ENCODE data around the gene SPDYE2. TPM values are rescaled to one million over a fixed set of nuclear protein-coding genes. Genes with fewer than 3 reads are reported as not detected.
"Not testable (repeated sequence)": the region's sequence is repeated elsewhere in the genome, so short reads cannot be mapped to it uniquely, and the experiment has no call there.

Gene SPDYE2
- total RNA-seq, 6 experiments from 2014 or later: not detected

GRCh38 chr7:102572261-102573239 lies 21.5 kb downstream of the SPDYE2 start, which contains the start of gene POLR2J3:
Gene POLR2J3 (minus strand): TSS chr7:102572583. CDS start chr7:102572521, 62 bp downstream.
- peak; percentile 95 for DNase-seq
- peak within 1 kb of the TSS; percentile 98 for H3K4me3 Mint-ChIP-seq
- peak within 1 kb of the TSS; percentile 90 for H3K27ac Mint-ChIP-seq
- not testable (repeated sequence) for H3K4me1 Mint-ChIP-seq (ENCODE audit: low read depth); H3K9me3 Mint-ChIP-seq; H3K36me3 Mint-ChIP-seq (ENCODE audit: low read depth); H3K27me3 Mint-ChIP-seq (ENCODE audit: insufficient read depth)
- TF ChIP-seq, protein P1, sequence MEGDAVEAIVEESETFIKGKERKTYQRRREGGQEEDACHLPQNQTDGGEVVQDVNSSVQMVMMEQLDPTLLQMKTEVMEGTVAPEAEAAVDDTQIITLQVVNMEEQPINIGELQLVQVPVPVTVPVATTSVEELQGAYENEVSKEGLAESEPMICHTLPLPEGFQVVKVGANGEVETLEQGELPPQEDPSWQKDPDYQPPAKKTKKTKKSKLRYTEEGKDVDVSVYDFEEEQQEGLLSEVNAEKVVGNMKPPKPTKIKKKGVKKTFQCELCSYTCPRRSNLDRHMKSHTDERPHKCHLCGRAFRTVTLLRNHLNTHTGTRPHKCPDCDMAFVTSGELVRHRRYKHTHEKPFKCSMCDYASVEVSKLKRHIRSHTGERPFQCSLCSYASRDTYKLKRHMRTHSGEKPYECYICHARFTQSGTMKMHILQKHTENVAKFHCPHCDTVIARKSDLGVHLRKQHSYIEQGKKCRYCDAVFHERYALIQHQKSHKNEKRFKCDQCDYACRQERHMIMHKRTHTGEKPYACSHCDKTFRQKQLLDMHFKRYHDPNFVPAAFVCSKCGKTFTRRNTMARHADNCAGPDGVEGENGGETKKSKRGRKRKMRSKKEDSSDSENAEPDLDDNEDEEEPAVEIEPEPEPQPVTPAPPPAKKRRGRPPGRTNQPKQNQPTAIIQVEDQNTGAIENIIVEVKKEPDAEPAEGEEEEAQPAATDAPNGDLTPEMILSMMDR (IDR thresholded peaks at IDR 0.05): peak; percentile 79

DNA sequence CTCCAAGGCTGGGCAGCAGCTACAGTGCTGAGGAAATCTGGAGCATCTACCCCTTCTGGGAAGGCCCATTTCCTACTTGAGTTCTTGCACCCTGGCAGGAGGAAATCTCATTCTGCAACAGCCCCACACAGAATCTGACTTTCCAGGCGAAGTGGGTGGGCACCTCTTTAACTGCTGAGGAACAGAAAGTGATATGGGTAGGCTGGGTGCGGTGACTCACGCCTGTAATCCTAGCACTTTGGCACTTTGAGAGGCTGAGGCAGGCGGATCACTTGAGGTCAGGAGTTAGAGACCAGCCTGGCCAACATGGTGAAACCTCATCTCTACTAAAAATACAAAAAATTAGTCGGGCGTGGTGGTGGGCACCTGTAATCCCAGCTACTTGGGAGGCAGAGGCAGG lies 23.6 kb downstream of the SPDYE2 start:
- not testable (repeated sequence) for H3K36me3 Mint-ChIP-seq (ENCODE audit: low read depth); H3K27me3 Mint-ChIP-seq (ENCODE audit: insufficient read depth); H3K4me1 Mint-ChIP-seq (ENCODE audit: low read depth); H3K4me3 Mint-ChIP-seq; DNase-seq; H3K27ac Mint-ChIP-seq; H3K9me3 Mint-ChIP-seq

DNA sequence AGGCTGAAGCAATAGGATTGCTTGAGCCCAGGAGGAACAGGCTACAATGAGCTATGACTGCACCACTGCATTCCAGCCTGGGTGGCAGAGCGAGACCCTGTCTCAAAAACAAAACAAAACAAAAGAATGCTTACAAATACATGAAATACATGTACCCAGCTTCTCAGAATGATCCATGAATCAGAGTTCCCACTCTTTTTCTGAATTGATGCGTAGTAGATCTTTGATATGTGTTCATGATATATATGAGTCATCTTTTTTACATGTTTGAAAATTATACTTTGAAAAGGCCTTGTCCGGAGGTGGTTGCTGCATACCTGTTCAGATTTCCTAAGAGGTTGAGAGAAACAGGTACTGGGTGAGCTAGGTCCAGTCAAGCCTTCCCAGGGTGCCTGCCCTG lies 25.3 kb downstream of the SPDYE2 start:
- not testable (repeated sequence) for H3K27me3 Mint-ChIP-seq (ENCODE audit: insufficient read depth); H3K9me3 Mint-ChIP-seq

DNA sequence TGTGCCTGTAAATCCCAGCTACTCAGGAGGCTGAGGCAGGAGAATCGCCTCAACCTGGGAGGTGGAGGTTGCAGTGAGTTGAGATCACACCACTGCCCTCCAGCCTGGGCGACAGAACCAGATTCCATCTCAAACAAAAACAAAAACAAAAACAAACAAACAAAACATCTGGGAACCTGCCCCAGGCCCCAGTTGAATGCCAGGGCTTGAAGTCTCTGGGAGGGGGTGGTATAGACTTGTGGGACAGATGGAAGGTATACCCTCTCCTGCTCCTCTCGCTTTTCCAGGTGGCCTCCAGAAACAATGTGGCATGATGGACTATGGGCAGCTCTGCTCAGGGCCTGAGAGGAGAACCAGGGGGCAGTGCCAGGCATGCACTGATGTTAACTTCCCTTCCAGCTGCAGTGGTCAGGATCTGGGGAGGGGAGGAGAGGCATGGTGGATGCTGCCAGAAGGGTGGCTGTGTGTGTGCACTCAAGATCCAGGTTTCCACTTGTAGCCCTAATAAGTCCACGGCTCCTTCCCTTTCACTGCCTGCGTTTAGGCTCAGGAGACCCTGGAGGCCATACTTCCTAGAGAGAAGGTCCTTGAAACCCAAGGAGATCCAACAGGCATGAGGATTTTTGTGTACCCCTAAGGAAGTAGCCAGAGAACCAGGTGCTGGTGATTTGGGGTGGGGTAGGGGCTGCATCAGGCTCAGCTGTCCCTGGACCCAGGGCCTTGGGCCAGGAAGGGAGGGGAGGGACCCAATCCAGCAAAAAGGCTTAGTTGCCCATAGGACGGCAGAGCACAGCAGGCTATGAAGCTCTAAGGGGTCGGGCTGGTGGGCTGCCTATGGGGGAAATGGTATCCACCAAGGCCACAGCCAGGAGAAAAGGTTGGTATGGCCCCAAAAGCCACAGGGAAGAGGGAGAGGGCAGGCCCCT lies 26.6 kb downstream of the SPDYE2 start:
- H3K9me3 Mint-ChIP-seq; H3K36me3 Mint-ChIP-seq (ENCODE audit: low read depth); H3K27ac Mint-ChIP-seq; H3K4me3 Mint-ChIP-seq; H3K4me1 Mint-ChIP-seq (ENCODE audit: low read depth); H3K27me3 Mint-ChIP-seq (ENCODE audit: insufficient read depth): not testable (repeated sequence)
- DNase-seq: peak; percentile 0

More for the DNA sequence above, 25.3 kb downstream of the SPDYE2 start:
- H3K36me3 Mint-ChIP-seq (ENCODE audit: low read depth); H3K27ac Mint-ChIP-seq; H3K4me1 Mint-ChIP-seq (ENCODE audit: low read depth); H3K4me3 Mint-ChIP-seq; DNase-seq: not testable (repeated sequence)

DNA sequence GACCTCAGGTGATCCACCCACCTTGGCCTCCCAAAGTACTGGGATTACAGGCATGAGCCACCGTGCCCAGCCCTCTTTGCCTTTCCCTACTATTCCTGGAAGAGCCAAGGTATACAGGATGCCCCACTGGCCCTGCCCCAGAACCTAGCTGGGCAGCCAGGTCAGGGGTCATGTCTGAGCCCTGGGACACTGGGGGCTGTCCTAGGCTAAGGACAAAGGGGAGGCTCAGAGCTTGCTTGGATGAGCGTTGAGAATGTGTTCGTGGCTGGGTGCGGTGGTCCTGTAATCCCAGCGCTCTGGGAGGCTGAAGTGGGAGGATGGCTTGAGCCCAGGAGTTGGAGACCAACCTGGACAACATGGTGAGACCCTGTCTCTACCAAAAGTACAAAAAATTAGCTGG lies 27.5 kb downstream of the SPDYE2 start:
- not testable (repeated sequence) for H3K4me3 Mint-ChIP-seq; H3K4me1 Mint-ChIP-seq (ENCODE audit: low read depth); H3K27me3 Mint-ChIP-seq (ENCODE audit: insufficient read depth); H3K27ac Mint-ChIP-seq; H3K36me3 Mint-ChIP-seq (ENCODE audit: low read depth); H3K9me3 Mint-ChIP-seq
- peak; percentile 0 for DNase-seq

DNA sequence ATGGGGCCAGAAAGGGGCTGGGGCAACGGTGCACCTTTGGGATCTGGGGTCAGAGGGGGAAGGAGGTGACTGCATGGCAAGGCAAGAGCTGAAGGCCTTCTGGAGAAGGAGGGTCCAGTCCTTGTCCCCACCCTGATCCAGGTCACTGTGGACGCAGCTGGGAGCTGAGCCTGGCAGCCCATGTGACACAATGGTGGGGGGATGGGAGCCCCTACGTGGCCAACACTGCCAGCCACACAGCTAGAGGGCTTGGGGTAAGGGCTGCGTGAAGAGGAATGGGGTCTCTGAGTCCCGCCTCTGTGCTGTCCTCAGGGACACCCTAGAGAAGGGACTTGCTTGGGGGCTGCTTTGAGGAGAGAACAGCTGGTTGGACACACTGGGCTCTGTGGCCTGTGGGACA lies 30.7 kb downstream of the SPDYE2 start:
- not testable (repeated sequence) for H3K36me3 Mint-ChIP-seq (ENCODE audit: low read depth); H3K9me3 Mint-ChIP-seq; H3K27ac Mint-ChIP-seq; H3K4me3 Mint-ChIP-seq; H3K4me1 Mint-ChIP-seq (ENCODE audit: low read depth); DNase-seq; H3K27me3 Mint-ChIP-seq (ENCODE audit: insufficient read depth)

GRCh38 chr7:102583495-102583894 lies 32.5 kb downstream of the SPDYE2 start:
- not testable (repeated sequence) for H3K36me3 Mint-ChIP-seq (ENCODE audit: low read depth); H3K9me3 Mint-ChIP-seq; H3K4me1 Mint-ChIP-seq (ENCODE audit: low read depth); H3K27me3 Mint-ChIP-seq (ENCODE audit: insufficient read depth); DNase-seq; H3K4me3 Mint-ChIP-seq; H3K27ac Mint-ChIP-seq

GRCh38 chr7:102589857-102590256 lies 38.8 kb downstream of the SPDYE2 start:
- H3K9me3 Mint-ChIP-seq; H3K4me3 Mint-ChIP-seq; DNase-seq; H3K27me3 Mint-ChIP-seq (ENCODE audit: insufficient read depth); H3K36me3 Mint-ChIP-seq (ENCODE audit: low read depth); H3K27ac Mint-ChIP-seq; H3K4me1 Mint-ChIP-seq (ENCODE audit: low read depth): not testable (repeated sequence)

DNA sequence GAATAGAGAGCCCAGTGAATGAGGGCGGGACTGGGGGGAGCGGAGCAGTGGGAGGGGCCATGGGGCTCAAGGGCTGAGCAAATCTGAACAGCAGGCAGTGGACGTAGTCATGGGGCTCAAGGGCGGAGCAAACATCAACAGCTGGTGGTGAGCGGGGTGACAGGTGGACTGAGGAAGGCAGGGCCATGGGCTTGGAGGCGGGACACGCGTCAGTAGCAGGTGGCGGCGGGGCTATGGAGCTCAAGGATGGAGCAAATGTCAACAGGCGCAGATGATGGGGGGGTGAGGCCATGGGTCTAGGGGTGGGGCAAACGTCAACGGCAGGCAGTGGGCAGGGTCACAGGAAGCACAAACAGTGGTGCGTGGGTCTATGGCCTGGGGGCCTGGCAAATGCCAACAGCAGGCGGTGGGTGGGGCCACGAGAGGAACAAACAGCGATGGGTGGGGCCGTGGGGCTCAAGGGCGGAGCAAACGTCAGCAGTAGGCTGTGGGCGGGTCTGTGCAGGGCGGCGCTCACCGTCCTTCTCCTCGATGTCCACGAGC lies 41.5 kb downstream of the SPDYE2 start:
- H3K36me3 Mint-ChIP-seq (ENCODE audit: low read depth); H3K9me3 Mint-ChIP-seq; H3K4me3 Mint-ChIP-seq; H3K27me3 Mint-ChIP-seq (ENCODE audit: insufficient read depth); H3K4me1 Mint-ChIP-seq (ENCODE audit: low read depth); DNase-seq; H3K27ac Mint-ChIP-seq: not testable (repeated sequence)

GRCh38 chr7:102593637-102594334 lies 42.8 kb downstream of the SPDYE2 start:
- not testable (repeated sequence) for DNase-seq; H3K27me3 Mint-ChIP-seq (ENCODE audit: insufficient read depth); H3K9me3 Mint-ChIP-seq; H3K4me1 Mint-ChIP-seq (ENCODE audit: low read depth); H3K27ac Mint-ChIP-seq; H3K36me3 Mint-ChIP-seq (ENCODE audit: low read depth); H3K4me3 Mint-ChIP-seq

DNA sequence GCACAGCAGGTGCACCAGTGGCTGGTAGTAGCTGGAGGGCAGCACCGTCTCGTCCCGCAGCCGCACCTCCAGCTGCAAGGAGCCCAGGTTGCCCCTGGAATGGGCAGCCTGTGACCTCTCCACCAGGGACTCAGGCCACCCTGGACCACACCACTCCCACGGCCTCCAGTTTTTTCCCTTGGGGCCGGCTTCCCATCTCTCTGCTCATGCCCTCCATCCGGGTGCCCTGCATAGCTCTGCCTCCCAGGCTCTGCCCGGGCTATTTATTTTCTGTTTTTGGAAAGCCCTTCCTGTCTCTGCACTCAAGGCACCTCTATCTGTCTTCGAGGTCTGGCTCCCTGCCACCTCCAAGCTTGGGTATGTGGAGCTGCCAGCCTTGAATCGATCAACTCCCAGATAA lies 45.0 kb downstream of the SPDYE2 start:
- not testable (repeated sequence) for H3K27me3 Mint-ChIP-seq (ENCODE audit: insufficient read depth); H3K27ac Mint-ChIP-seq; H3K9me3 Mint-ChIP-seq; DNase-seq; H3K4me3 Mint-ChIP-seq; H3K4me1 Mint-ChIP-seq (ENCODE audit: low read depth); H3K36me3 Mint-ChIP-seq (ENCODE audit: low read depth)

- DNase-seq; H3K36me3 Mint-ChIP-seq (ENCODE audit: low read depth); H3K27ac Mint-ChIP-seq; H3K9me3 Mint-ChIP-seq; H3K4me3 Mint-ChIP-seq; H3K4me1 Mint-ChIP-seq (ENCODE audit: low read depth); H3K27me3 Mint-ChIP-seq (ENCODE audit: insufficient read depth): not testable (repeated sequence)
Observed at GRCh38 chr7:102599699-102600098, 48.7 kb downstream of the SPDYE2 start.

All from HFFc6 (cell line).